ENCODE data around the gene VAV2.

- no peak for TF ChIP-seq FOXM1 (IDR thresholded peaks at IDR 0.05; ENCODE audit: borderline replicate concordance, low read depth)
- TF ChIP-seq YY1 (IDR thresholded peaks at IDR 0.05; ENCODE audit: low read depth) = no peak
- no peak for TF ChIP-seq EP300 (IDR thresholded peaks at IDR 0.05; ENCODE audit: borderline replicate concordance)
- no peak for TF ChIP-seq ZBTB7A (IDR thresholded peaks at IDR 0.05; ENCODE audit: low read depth)
- no peak for TF ChIP-seq MAX (IDR thresholded peaks at IDR 0.05)
- TF ChIP-seq RAD21 (IDR thresholded peaks at IDR 0.05; ENCODE audit: low read depth) = no peak
- no peak for TF ChIP-seq REST (IDR thresholded peaks at IDR 0.05; ENCODE audit: low read depth)
- no peak for TF ChIP-seq USF1 (IDR thresholded peaks at IDR 0.05)
- TF ChIP-seq CEBPB (IDR thresholded peaks at IDR 0.05) = no peak
- TF ChIP-seq EGR1 (IDR thresholded peaks at IDR 0.05) = no peak
- TF ChIP-seq CREB1 (IDR thresholded peaks at IDR 0.05; ENCODE audit: low read depth) = no peak
These were observed 147.7 kb downstream of the VAV2 start for GRCh38 chr9:133844398-133844784.
